Hepatocyte (in vitro differentiated cells): ENCODE data around the gene RAP1GAP.

Experiments used
- EZH2 ChIP-seq: fragments of 200-600 bp; sonication (generic); IDR thresholded peaks from 2 replicates; pipeline ENCODE4 v1.6.1; 2016; ENCODE audit warnings: antibody characterized with exemption, mild to moderate bottlenecking, borderline replicate concordance
- TF ChIP-seq, protein P1 (sequence below): fragments of 200-600 bp; sonication (generic); IDR thresholded peaks from 2 replicates; pipeline ENCODE4 v1.5.1; 2016; ENCODE audit warnings: antibody characterized with exemption, mild to moderate bottlenecking; ENCODE audit not compliant: poor library complexity

DNA sequence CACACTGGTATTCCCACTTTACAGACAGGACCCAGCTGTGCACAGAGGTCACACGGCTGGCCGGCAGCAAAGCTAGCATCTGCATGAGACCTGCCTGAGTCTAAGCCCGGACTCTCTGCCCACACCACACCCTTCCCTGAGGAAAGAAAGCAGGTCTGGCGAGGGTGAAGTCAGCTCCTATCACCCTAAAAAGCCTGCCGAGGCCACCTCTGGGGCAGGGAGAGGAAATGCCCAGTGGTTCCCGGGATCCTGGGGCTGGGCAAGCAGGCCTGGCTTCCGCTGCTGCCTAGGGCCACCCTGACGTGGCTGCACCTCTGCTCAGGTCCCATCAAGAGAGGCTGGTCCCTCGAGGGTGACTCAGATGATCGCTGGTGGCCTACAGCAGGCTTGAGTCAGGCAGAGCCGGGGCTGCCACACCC is 42.2 kb downstream of the RAP1GAP start:
- TF ChIP-seq, protein P1, sequence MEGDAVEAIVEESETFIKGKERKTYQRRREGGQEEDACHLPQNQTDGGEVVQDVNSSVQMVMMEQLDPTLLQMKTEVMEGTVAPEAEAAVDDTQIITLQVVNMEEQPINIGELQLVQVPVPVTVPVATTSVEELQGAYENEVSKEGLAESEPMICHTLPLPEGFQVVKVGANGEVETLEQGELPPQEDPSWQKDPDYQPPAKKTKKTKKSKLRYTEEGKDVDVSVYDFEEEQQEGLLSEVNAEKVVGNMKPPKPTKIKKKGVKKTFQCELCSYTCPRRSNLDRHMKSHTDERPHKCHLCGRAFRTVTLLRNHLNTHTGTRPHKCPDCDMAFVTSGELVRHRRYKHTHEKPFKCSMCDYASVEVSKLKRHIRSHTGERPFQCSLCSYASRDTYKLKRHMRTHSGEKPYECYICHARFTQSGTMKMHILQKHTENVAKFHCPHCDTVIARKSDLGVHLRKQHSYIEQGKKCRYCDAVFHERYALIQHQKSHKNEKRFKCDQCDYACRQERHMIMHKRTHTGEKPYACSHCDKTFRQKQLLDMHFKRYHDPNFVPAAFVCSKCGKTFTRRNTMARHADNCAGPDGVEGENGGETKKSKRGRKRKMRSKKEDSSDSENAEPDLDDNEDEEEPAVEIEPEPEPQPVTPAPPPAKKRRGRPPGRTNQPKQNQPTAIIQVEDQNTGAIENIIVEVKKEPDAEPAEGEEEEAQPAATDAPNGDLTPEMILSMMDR: no peak
- TF ChIP-seq EZH2: no peak
